GM12874 (cell line): ENCODE measurements around the gene FBXW4.

Source experiments
- TF ChIP-seq, protein P1 (sequence below): IDR thresholded peaks from 2 replicates; pipeline ENCODE4 v1.5.1; 2011; ENCODE audit warnings: low read depth, mild to moderate bottlenecking, control low read depth, low read length, moderate library complexity; ENCODE audit not compliant: insufficient read depth

The FBXW4 gene, protein sequence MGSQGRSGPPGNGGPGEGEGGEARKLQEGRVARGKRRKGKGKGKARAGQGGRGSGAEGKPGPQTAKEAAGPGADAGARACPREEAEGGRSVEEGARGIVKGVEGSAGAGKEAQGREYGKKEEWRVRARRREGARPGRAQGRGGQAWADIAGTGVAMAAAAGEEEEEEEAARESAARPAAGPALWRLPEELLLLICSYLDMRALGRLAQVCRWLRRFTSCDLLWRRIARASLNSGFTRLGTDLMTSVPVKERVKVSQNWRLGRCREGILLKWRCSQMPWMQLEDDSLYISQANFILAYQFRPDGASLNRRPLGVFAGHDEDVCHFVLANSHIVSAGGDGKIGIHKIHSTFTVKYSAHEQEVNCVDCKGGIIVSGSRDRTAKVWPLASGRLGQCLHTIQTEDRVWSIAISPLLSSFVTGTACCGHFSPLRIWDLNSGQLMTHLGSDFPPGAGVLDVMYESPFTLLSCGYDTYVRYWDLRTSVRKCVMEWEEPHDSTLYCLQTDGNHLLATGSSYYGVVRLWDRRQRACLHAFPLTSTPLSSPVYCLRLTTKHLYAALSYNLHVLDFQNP

DNA sequence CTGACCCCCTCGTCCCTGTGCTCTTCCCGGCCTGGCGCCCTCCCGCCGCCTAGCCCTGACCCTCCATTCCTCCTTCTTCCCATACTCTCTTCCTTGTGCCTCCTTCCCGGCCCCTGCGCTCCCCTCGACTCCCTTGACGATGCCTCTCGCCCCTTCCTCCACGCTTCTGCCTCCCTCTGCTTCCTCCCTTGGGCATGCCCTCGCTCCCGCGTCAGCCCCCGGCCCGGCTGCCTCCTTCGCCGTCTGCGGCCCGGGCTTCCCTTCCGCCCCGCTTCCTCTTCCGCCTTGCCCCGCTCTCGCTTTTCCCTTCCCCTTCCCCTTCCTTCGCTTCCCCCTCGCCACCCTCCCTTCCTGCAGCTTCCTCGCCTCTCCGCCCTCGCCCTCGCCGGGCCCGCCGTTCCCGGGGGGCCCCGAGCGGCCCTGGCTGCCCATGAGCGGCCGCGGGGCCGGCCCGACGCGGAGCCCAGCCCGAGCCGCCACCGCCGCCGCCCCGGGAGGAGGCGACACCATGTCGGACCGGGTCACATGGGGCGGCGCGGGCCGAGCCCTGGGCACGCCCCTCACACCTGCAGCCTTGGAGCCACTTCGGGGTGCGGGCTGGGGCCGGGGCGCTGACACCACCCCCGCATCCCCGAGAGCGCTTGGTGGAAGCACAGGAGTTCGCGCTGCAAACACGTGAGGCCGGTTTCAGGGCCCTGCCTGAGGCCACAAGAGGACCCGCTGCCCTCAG, at the start of gene FBXW4:
TSS of gene FBXW4 (minus strand) at position 497 of the 730 bp plus-strand sequence. CDS start at position 432, 65 bp downstream.
- TF ChIP-seq, protein P1, sequence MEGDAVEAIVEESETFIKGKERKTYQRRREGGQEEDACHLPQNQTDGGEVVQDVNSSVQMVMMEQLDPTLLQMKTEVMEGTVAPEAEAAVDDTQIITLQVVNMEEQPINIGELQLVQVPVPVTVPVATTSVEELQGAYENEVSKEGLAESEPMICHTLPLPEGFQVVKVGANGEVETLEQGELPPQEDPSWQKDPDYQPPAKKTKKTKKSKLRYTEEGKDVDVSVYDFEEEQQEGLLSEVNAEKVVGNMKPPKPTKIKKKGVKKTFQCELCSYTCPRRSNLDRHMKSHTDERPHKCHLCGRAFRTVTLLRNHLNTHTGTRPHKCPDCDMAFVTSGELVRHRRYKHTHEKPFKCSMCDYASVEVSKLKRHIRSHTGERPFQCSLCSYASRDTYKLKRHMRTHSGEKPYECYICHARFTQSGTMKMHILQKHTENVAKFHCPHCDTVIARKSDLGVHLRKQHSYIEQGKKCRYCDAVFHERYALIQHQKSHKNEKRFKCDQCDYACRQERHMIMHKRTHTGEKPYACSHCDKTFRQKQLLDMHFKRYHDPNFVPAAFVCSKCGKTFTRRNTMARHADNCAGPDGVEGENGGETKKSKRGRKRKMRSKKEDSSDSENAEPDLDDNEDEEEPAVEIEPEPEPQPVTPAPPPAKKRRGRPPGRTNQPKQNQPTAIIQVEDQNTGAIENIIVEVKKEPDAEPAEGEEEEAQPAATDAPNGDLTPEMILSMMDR = no peak

DNA sequence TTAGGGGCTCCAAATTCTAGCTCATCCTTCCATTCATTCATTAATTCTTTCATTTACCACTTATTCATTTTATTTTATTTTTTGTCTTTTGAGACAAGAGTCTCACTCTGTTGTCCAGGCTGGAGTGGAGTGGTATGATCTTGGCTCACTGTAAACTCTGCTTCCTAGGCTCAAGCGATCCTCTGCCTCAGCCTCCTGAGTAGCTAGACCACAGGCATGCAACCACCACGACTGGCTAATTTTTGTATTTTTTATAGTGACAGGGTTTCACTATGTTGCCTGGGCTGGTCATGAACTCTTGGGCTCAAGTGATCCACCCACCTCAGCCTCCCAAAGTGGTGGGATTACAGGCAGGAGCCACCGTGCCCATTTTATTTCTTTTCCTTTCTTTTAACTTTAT, 49.3 kb upstream of the FBXW4 start:
- TF ChIP-seq, protein P1 = no peak

DNA sequence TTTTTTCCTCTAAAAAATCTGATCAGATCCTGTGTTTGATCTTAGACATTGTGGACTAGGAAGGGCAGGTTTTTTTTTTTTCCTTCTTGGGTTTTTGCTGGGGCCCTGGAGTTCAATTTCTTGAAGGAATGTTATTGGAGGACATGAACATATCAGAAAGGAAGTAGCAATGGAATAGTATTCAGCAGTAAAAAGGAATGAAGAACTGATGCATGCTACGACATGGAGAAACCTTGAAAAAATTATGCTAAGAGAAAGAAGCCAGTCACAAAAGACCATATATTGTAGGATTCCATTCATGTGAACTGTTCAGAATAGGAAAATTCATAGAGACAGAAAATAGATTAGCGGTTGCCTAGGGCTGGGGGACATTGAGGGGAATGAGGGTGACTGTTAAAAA, 47.0 kb upstream of the FBXW4 start:
- TF ChIP-seq, protein P1 = no peak

DNA sequence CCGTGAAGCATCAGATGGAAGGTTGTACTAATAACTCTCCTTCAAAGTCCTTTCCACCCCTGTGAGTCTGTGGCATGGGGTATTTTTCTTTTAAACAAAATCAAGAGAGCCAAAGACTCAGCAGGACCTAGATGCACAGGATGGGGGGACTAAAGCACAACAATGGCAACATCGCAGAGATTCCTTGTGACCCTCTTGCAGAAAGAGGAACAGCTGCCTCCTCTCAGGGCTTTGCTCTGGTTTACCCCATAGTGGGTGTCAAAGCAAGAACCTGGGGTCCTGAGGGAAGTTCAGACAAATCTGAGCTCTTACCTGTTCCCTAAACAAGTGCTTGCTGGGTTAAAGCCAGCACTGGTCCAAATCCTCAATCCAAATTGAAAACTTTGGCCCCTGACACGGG, 41.7 kb upstream of the FBXW4 start:
- TF ChIP-seq, protein P1 = no peak

DNA sequence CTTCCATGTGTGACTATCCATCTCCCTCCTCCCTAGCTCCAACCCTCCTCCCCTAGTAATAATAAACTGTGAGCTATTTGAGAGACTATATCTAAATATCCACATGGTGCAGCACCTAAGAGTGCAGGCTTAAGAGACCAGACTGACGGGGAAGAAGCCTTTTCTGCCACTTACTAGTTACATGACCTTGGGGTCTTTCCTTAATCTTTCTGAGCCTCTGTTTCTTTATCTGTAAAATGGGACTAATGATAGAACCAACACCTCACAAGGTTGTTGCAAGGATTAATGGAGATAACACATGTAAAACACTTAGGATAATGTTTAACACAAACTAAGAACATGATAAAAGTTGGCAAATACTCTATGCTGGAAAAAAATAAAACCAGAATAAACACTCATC, 37.1 kb upstream of the FBXW4 start:
- TF ChIP-seq, protein P1 = no peak

DNA sequence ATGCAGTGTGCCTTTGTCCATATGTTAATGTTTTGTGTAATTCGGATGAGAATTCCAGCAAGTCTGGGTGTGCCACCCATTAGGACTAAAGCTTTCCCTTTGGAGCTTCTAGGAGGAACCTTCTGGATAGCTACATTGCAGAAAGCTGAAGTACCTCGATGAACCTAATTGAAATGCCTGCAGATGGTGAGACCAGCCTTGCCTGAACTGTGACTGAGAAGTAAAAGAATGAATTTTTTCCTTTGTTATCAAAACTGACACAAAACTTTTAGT, 31.1 kb upstream of the FBXW4 start:
- TF ChIP-seq, protein P1 = no peak

DNA sequence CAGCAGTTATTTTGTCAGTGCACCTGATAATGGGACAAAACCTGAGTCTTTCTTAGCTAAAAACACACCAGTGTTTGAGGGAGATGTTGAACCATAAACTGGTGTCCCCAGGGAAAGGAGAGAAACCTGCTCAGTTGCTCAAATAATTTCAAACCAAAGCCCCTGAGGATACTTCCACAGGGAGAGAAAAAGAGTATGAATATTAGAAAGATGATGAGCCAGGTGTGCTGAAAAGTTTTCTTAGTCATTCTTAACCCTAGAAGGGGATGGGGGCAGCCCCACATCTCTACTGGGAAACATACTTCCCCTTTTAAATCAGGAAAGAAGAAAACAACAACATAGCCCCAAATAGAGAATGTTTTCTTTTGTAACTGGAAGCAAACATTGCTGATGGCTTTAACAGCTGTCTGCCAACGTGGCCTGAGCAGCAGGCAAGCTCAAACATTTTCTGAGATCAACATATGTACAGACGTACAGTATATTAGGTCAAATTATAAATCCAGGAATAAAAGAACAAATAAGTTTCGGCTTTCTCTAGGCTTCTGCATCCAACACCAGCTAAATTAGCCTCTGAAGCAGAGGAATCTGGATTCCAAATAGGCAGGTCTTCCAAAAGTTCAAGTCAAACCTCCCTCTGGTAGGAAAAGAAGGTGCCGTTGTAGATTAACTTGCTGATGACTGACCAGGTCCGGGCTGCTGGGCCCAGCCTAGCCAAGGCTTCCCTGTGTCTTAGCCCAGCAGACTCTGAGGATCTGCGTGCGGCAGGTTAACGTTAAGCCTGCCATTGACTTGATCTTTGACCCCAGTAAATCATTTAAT, 30.5 kb upstream of the FBXW4 start:
- TF ChIP-seq, protein P1 = no peak
